Hepatocyte (in vitro differentiated cells): ENCODE data around the gene ABCD3. TPM values are rescaled to one million over a fixed set of nuclear protein-coding genes. Genes with fewer than 3 reads are reported as not detected.
A peak's percentile ranks its signal among the peaks of the same experiment; 100 is the strongest.

Source experiments
- DNase-seq: peaks from one replicate; pipeline ENCODE4 v3.0.0-alpha.2; 2016; ENCODE audit warnings: low spot score
- H2AFZ ChIP-seq: fragments of 200-600 bp; sonication (generic); 2 replicates; pipeline ENCODE4 v1.6.0; 2016; ENCODE audit warnings: antibody characterized with exemption, mild to moderate bottlenecking
- H3K27ac ChIP-seq: fragments of 200-600 bp; sonication (generic); 2 replicates; pipeline ENCODE4 v1.5.1; 2016; ENCODE audit warnings: mild to moderate bottlenecking
- H3K27me3 ChIP-seq: fragments of 200-600 bp; sonication (generic); 2 replicates; pipeline ENCODE4 v1.6.1; 2016
- H3K36me3 ChIP-seq: fragments of 200-600 bp; sonication (generic); replicated peaks from 2 replicates; pipeline ENCODE4 v1.5.1; 2016; ENCODE audit warnings: low read depth; ENCODE audit not compliant: insufficient read depth
- H3K4me1 ChIP-seq: fragments of 200-600 bp; sonication (generic); 2 replicates; pipeline ENCODE4 v1.5.1; 2016; ENCODE audit warnings: mild to moderate bottlenecking, moderate library complexity; ENCODE audit not compliant: insufficient read depth
- H3K4me2 ChIP-seq: fragments of 200-600 bp; sonication (generic); 2 replicates; pipeline ENCODE4 v1.6.0; 2016
- H3K4me3 ChIP-seq: fragments of 200-600 bp; sonication (generic); 2 replicates; pipeline ENCODE4 v1.5.1; 2016; ENCODE audit warnings: mild to moderate bottlenecking
- H3K79me2 ChIP-seq: fragments of 200-600 bp; sonication (generic); 2 replicates; pipeline ENCODE4 v1.6.0; 2017; ENCODE audit warnings: mild to moderate bottlenecking
- H3K9me2 ChIP-seq: fragments of 200-600 bp; sonication (generic); replicated peaks from 2 replicates; pipeline ENCODE4 v1.6.0; 2017; ENCODE audit warnings: mild to moderate bottlenecking; ENCODE audit not compliant: insufficient read depth
- H3K9me3 ChIP-seq: fragments of 200-600 bp; sonication (generic); 2 replicates; pipeline ENCODE4 v1.5.1; 2016; ENCODE audit warnings: low read depth, mild to moderate bottlenecking
- H4K20me1 ChIP-seq: fragments of 200-600 bp; sonication (generic); 2 replicates; pipeline ENCODE4 v1.6.0; 2016; ENCODE audit warnings: mild to moderate bottlenecking; ENCODE audit not compliant: insufficient read depth, poor library complexity, severe bottlenecking
- CTCF ChIP-seq: fragments of 200-600 bp; sonication (generic); IDR thresholded peaks from 2 replicates; pipeline ENCODE4 v1.5.1; 2016; ENCODE audit warnings: antibody characterized with exemption, mild to moderate bottlenecking; ENCODE audit not compliant: poor library complexity
- EZH2 ChIP-seq: fragments of 200-600 bp; sonication (generic); IDR thresholded peaks from 2 replicates; pipeline ENCODE4 v1.6.1; 2016; ENCODE audit warnings: antibody characterized with exemption, mild to moderate bottlenecking, borderline replicate concordance
- EZH2phosphoT487 ChIP-seq: fragments of 200-600 bp; sonication (generic); IDR thresholded peaks from one replicate; pipeline ENCODE4 v1.6.1; 2018; ENCODE audit warnings: antibody characterized with exemption, mild to moderate bottlenecking, low read depth, moderate library complexity; ENCODE audit not compliant: unreplicated experiment, severe bottlenecking
- WGBS: methylation state at CpG from one replicate; pipeline ENCODE4 v1.1.6; 2016; ENCODE audit warnings: low lambda C conversion rate; ENCODE audit errors: missing lambda C conversion rate; 5-methylcytosine and 5-hydroxymethylcytosine counted together
- polyA plus RNA-seq: library from polyadenylated mRNA; unstranded; fragments of >200 nt; fragmentation: Nextera tagmentation; extraction: Ambion mirVana; gene quantifications from 2 replicates; pipeline ENCODE4 v1.2.1, GENCODE V29; 2016
- total RNA-seq: library from RNA; depleted of rRNA; stranded (reverse); fragments of >200 nt; gene quantifications from 2 replicates; pipeline ENCODE4 v1.2.3, GENCODE V29; 2014

The ABCD3 gene
- total and polyA plus RNA-seq, 2 experiments from 2014 or later: 50.7 to 96.4 TPM

- 31% methylated on average over 4 of the region's 4 CpGs for WGBS
- Histone ChIP-seq H2AFZ (peak overlapping the region; percentile 50), H3K4me2 (peak overlapping the region; percentile 65), H3K4me1 (peaks cover 23% of the 10 kb centered on the region), H3K9me2 (no peaks in the 10 kb centered on the region), H3K27me3 (no peaks in the 10 kb centered on the region), H3K27ac (peak overlapping the region; percentile 94), H3K36me3 (no peaks in the 10 kb centered on the region), H3K4me3 (no peak overlapping the region), H3K9me3 (no peaks in the 10 kb centered on the region), H3K79me2 (no peaks in the 10 kb centered on the region), H4K20me1 (no peaks in the 10 kb centered on the region)
- TF ChIP-seq CTCF (no peak), EZH2phosphoT487 (no peak), EZH2 (no peak)
- peak; percentile 64 for DNase-seq
Measured at GRCh38 chr1:94384485-94385265, 33.5 kb upstream of the ABCD3 start.

- no peak for DNase-seq
- Histone ChIP-seq H3K27ac (peak overlapping the region; percentile 94), H3K4me1 (peaks cover 23% of the 10 kb centered on the region), H3K9me3 (no peaks in the 10 kb centered on the region), H3K36me3 (no peaks in the 10 kb centered on the region), H3K4me3 (no peak overlapping the region), H4K20me1 (no peaks in the 10 kb centered on the region), H3K9me2 (no peaks in the 10 kb centered on the region), H3K27me3 (no peaks in the 10 kb centered on the region), H3K79me2 (no peaks in the 10 kb centered on the region), H3K4me2 (peak overlapping the region; percentile 65), H2AFZ (peak overlapping the region; percentile 50)
- TF ChIP-seq EZH2phosphoT487 (no peak), EZH2 (no peak), CTCF (no peak)
- 64% methylated on average over 2 of the region's 2 CpGs for WGBS
Measured at GRCh38 chr1:94385308-94385929, 32.8 kb upstream of the ABCD3 start.

- H3K4me2 ChIP-seq: no peak overlapping the region
- peaks cover 23% of the 10 kb centered on the region for H3K4me1 ChIP-seq
- H3K27ac ChIP-seq: no peak overlapping the region
- H3K9me2 ChIP-seq: no peaks in the 10 kb centered on the region
- H3K36me3 ChIP-seq: no peaks in the 10 kb centered on the region
- no peaks in the 10 kb centered on the region for H3K9me3 ChIP-seq
- H3K79me2 ChIP-seq: no peaks in the 10 kb centered on the region
- WGBS: 65% methylated on average over 4 of the region's 4 CpGs
- no peak overlapping the region for H3K4me3 ChIP-seq
- no peak overlapping the region for H2AFZ ChIP-seq
- no peaks in the 10 kb centered on the region for H4K20me1 ChIP-seq
- no peaks in the 10 kb centered on the region for H3K27me3 ChIP-seq
- TF ChIP-seq CTCF (no peak), EZH2 (no peak), EZH2phosphoT487 (no peak)
- no peak for DNase-seq
Measured at GRCh38 chr1:94389298-94389697, 28.9 kb upstream of the ABCD3 start.
